ENCODE results near the gene CCDC92.

CCDC92 gene

DNA sequence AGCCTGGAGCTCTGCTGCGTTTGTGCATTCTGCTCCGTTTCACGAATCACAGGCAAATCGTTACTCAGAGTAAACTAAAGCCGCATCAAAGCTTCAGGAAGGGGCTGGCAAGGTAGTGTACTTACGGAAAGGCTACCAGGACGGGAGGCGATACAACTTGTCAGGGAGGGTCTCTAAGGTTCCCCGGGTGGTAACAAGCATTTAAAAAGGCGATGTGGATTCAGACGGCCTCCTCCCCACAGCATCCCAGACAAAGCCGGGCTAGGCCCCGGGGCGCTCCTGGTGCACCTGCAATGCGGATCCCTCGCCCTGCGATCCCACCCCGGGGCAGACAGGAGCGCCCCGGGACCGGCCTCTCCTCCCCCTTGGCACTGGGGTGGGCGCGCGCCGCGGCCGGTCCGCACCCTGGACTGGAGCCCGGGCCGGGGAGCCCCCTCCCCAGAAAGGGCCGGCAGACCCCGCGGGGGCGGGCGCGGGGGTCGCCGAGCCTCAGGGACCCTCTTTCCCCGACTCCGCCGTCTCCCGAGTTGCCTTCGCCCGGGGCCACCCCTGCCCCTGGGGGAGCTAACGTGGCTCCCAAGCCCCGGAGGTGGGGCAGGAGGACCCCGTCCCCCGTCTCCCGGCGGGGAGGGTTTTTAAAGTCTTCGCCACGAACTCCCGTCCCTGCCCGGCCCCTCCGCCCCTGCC, 718 bp downstream of the CCDC92 start:
- DNase-seq = no peak

DNA sequence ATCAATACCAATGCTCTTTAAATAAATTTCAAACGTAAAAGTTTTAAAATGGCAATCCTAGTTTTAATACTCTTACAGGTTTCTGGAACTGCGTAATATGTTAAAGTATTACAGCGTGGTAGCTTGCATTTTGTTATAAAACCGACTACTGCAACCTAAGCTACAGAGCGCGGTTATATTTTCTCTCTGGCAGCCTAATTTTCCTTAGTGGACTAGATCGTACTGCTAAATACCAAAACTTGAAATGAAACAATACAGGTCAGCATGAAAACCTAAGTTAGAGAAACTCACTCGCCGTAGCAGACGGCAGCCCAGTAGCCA, 1.2 kb downstream of the CCDC92 start:
- no peak for DNase-seq

DNA sequence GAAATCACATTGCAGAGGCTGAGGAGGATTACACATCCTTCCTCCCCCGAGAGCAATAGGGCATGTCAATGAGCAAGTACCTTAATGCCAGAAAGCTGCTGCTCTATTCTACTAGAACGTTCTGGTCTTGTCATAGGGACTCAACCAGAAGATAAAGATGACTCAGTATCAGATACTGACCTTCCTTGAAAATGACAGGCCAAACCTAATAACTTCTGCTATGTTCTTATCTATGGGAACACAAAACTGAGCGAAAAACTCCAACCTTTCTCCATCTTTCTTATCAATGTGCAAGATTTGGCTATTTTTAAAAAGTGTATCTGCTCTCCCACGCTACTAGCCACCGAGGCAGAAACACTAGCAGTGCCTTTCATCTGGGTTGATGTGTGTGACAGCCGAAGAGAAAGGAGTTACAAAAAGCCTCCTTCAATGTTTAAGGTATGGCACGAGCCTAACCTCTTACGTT, 5.5 kb downstream of the CCDC92 start:
- DNase-seq = no peak

DNA sequence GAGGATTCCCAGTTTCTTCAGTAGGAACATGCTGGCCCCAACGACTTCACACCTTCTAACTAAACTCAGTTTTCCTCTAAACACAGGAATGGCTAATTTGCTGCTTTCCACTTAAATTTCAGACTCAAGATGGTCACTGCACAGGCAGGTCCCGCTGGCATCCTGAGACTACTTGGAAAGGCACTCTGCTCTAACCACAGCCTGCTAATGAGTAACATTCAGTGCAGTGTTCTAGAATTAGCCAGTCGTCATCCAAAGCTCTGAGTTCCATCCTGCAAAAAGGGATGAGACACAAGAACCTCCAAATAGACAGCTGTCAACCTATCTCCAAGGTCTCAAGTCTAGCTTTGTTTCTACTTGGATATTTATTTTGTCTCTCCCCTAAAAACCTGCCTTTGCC, 6.0 kb downstream of the CCDC92 start:
- DNase-seq = no peak

DNA sequence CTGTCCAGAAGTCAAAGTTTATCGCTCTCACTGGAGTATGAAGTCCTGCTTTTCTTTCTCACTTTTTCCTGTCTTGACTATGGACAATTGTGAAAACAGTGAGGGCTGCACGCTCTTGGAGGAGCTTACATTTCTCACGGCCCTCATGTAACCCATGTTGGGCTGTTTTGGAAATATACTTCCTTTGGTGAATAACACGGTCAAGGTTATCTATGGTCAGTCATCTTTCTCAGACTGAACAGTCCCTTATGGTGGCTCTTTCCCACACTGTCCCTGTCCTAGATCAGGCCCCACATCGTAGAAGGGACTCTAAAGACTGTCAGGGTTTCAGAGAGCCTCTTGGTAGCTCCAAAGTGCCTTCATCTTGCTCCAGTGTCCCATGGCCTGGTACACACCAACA, 7.2 kb downstream of the CCDC92 start:
- no peak for DNase-seq

DNA sequence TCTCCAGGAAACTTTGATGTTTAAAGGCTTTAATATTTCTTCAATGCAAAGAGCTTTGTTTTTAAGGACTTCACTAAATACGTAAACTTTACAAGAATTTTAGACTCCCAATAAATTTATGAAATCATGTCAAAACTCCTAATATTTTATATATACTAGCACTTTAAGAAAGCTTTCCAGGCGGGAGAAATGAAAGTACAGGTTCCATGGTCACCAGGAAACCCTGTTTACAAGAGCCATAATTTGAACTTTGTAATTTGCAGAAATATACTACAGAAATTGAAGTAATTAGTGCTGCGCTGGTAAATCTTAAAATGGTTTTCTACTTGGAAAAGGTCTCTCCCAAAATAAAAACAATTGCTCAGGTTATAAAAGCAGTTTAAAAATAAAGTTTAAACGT, 8.8 kb downstream of the CCDC92 start:
- DNase-seq = no peak

DNA sequence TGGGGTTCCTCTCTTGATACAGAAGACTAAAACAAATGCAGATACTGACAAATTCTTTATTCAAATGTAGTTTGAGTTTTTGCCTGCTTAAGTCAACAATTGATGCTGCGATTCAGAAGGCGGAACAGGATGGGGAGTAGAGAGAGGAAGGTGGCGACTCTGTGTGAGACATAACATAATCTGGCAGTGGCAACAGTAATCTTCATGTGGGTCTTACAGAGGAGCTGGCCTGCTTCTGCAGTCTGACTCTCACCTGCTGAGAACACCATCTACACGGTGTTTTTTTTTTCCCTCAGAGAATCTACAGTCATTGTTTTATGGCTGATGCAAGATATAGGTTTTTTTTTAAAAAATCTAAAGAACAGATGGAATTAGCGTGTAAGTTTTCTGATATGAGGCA, 10.1 kb downstream of the CCDC92 start:
- no peak for DNase-seq

DNA sequence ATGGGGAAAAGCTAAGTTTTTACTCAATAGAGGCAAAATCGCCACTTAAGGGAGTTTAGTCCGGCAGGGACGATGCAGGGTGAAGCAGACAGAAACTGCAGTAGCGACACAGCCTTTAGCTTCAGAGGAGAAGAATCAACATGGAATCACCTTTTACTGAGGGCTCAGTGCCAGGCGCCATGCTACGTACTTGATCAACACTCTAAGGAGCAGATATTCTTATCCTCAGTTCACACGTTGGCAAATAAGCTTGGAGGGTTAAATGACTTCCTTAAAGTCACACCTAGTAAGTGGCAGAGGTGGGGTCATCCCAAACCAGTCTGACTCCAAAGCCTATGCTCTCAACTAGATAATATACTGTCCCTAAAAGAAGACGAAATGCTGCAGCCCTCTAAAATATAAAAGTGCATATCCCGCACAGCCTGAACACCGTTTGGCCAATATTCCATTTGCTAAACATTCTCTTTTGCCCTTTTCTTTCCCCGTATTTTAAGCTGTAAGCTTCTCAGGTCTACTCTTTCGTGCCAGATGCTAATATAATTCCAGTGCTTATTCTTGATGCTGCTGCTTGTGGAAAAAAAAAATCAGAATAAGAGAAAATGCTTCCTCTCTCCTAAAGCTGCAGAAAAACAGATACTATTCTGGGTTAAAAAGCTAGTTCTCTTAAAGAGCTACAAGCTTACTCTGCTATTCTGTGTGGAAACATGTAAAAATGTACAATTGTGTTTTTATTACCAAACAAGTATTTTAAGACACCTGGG, 10.9 kb downstream of the CCDC92 start:
- no peak for DNase-seq

DNA sequence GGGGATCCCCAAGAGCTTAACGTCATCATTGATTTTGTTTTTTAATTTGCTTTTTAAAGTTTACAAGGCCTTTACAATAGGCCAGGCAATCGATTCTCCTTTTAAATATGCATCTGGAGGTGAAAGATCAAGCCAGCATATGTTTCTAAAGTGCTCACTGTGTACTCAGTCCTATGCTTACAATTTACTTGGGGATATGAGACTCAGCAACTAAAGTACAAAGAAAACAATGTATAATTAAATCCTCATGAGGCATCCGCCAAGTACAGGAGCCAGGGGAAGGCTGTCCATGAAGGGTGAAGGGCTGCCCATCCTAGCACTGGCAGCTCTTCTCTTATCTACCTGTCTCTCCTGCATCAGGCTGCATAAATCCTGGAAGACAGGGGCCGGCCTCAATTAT, 11.8 kb downstream of the CCDC92 start:
- no peak for DNase-seq

DNA sequence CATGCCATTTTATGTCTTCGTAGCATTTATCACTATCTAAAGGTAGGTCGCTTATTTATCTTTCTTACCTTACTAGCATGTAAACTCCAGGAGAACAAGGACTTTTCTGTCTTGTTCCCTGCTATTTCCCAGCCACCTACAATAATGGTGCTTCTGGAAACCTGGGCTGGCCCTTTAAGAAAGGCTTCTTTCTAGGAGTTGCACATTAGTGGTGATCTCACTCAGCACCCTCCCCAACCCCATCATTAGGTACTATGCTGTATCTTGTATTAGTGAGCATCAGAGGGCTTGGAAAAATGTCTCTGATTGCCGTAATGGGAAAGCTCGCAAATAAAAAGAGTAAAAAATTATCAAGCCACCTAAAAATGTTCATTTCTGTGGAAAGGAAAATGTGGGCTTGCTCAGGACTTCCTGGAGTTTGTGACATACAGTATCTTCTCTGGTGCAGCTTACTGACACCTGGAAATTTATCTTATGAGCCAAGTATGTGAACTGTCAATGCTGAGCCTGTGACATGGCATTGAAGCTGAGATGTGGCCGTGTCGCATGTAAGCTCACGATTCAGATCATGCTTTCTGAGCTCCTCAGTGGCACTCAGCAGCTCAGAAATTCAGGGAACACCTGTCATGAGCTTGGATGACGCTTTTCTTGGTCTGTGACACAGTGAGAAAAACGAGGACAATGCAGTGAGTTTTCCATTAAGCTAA, 12.4 kb downstream of the CCDC92 start:
- DNase-seq = no peak

DNA sequence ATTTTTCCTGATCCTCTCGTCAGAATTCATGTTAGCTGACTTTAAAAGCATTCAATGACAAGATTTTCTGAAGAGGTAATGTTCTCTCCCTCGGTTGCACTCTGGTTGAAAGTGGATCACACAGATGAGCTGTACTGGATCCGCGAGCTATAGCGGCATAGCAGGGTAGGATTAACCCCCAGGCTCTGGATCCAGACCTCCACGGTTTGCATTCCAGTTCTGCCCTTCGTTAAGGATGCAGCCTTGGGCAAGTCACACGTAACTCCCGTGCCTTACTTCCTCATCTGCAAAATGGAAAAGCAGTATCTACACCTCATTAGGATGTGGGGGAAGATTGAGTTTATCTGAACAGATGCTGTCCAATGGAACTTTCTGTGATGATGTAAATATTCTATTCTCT, 13.8 kb downstream of the CCDC92 start:
- DNase-seq = no peak

DNA sequence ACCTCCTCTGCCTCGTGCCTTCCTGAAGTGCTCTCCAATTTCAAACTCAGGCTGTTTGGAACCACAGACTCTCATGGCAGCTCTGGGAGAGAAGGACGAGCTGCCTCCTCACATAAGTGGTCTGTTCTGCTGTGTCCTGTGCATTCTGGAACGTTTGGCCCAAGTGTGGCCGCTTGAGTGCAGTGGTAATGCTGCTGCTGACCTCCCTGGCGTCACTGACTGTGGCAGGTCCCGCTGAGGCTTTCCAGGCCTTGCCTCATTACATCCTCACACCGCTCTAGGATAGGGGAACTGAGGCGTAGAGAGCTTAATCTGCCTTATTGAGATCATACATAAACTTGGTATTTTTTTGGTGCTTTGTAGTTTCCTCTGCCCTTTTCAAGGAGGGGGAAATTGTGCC, 14.2 kb downstream of the CCDC92 start:
- no peak for DNase-seq

DNA sequence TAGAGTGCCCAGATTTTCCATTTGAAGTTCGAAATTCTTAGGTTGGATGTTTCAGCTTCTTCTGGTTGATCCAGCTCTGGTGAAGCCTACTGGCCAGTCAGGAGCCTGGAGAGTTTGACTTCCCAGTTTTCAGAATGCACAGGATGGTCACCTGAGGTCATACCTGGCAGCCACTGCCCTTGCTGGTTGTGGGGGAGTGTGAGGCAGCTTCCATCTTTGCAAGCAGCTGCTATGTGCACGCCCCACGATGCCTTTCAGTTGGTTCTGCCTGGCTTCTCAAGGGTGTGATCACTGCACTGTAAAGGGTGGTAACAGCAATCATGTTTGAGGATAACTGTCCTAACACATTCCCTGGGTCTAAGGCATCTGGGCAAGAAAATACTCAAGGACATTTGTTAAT, 15.4 kb downstream of the CCDC92 start:
- DNase-seq = no peak

DNA sequence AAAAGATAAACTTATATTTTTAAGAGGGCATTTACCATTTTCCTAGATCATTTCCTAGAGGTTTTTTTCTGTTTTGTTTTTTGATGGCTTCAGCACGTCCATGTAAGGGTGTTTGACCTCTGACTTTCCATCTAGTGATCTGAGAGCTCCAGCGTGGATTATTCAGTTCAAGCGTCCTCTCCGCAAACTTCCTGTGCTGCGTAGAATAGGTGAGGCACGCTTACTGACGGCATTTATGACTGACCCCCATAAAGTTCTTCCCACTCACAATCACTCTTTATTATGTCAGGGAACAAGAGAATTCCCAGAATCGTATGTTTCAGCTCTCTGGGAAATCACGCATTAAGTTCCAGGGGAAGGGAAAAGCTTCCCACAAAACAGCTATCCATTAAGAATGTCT, 16.4 kb downstream of the CCDC92 start:
- DNase-seq = no peak

DNA sequence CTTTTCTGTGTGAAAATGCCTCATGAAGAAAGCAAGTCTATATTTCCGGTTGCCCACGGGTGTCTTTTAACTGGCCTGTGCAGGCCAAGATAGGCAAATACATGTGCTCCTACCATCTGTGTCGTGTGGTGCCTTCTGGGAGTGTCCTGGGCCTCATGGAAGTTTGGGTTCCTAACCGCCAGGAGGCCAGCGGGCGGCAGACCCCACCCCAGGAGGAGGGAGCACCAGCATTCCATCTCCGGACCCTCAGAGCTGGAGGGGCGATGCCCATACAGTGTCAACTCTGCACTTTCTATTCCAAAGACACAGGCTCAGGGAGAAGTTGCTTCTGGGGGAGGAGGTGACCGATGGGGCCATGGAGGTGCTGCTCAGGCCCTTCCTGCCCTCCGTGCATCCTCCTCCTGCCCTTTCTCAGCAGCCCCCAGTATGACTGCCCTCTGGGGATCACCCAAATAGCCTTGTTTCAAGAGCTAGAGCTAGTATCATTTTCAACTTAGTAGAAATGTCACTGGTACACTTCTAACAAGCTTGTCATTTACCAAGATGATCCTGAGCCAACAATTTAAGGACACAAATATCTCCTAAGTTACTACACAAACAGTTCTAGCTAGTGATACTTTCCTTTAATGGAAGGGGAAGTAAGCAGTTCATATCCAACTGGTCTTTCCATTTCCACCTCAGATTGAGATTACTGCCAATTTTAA, 17.8 kb downstream of the CCDC92 start:
- DNase-seq = no peak

DNA sequence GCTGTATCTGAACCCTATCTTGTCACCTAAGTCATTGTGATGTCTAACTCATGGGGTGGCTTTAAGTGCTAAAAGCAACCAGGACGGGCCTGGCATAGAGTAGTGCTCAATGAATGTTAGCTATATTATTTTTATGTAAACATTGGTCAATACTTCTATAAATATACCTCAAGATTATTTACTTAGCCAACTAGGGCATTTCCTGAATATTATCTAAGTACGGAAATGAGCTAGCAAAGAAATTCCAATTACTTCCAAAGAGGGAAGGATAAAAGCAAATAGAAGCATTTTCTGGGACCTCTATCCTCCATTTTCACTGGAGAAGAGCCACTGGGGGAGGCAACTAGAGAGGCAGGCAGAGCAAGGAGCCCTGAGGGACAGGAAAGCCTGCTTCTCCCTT, 20.6 kb downstream of the CCDC92 start:
- DNase-seq = no peak

DNA sequence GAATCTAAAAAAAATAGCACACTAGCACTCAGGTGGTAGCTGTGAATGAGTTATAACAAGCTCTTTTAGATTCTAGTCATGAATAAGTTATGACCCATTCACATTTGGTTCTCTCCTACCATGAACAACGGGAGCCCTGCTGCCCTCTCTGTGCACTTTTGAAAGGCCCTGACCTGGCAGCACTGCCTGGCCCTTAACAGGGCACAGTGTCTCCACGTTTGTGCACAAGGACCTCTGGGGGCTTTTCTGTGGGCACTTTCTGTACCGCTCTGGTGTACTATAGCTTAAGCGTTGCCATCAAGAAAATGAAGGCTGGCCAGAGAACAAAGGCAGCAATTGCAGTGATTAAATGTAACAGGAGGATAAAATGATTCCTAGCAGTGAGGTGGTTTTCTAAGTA, 21.2 kb downstream of the CCDC92 start:
- no peak for DNase-seq

DNA sequence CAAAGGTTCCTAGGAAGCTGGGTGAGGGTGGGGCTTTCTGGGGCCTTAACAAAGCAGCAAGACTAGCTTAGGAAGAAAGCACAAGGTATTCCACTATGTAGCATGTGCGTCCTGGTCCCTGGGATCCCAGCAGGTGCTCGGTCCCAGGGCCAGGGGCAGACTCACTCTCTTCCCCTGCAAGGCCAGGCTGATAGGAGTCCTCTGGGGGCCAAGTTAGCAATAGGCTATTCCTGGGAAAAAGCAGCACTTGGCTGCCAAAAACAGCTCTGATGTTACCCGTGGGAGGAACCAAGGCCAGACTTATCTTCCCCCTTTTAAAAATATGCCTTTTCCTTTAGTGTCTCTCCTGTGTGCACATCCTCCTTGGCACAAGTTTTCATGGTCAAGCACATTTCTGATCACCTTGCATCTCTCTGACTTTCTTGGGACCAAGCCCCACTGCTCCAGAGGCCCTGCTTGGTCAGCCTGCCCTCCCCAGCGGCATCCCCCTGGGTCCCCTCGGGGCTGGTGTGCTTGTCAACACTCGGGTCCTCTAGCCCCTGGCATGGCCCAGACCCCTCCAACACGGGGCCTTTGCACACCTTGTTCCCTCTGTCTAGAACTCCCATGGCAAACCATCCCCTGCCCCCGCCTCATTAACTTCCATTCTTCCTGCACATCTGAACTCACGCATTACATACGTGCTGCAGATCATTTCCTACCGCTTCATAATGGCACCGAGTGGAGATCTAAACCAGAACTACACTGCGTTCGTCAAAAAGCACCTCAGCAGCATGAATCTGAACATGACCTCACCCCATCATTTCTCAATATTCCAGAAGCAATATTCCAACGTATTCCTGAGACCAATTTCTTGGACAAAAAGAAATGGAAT, 21.9 kb downstream of the CCDC92 start:
- DNase-seq = no peak

DNA sequence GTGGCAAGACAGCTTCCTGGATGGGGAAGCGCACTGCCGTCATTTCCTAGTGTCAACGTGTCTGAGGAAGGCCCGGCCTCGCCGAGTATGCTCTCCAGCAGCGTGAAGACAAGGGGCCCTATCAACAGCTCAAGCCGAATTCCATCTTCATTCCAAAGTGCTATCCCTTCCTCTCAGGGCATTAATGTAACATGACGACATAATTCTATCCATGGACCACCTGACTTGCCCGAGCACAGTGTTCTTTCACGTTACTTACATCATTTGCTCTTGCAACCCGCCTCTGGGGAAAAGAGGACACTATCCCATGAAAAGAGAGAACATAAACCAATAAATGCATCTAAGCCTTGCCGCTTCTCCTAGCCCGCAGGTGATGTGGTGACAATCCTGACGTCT, 22.9 kb downstream of the CCDC92 start:
- DNase-seq = no peak

DNA sequence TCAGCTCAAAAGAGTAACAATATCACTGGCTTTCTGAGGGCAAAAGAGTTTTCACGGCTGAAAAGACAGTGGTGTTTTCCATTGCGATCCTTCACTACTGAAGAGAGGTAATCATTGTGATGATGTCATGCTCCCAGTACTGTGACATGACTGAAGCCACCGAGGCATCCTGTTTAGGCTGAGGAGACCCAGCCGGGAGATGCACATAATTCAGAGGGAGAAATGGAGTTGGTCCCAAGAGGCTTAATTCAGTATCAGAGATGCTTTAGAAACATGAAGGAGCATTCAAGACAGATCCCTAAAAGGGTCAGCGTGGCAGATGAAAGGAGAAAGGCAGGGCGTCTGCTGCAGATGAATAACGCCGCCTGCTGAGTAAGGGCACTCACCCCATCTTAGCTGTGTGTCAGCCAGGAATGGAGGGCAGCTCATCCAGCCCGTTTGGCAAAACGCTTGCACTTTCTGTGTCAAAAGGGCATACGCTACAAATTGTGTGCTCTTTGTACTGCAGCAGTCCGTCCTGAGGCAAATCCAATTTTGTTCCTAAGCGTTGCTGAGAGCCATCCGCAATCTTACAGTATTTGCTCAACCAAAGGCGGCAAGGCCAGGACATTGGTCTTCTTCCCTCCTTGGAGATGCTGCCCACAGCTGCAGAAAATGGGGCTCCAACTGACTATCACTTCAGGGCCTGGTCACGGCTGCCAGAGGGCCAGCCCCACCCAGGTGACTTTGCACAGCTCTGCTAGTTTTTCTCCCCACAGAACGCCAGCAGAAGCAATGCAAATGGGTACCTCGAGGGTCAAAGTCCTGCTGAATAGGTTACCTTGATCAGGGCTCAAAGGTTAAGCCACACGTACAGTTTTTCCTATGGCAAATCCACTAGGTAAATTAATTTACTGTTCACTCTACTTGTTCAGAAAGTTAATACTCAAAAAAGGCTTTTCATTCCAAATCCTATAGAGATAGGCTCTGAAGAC, 23.5 kb downstream of the CCDC92 start:
- DNase-seq = no peak

DNA sequence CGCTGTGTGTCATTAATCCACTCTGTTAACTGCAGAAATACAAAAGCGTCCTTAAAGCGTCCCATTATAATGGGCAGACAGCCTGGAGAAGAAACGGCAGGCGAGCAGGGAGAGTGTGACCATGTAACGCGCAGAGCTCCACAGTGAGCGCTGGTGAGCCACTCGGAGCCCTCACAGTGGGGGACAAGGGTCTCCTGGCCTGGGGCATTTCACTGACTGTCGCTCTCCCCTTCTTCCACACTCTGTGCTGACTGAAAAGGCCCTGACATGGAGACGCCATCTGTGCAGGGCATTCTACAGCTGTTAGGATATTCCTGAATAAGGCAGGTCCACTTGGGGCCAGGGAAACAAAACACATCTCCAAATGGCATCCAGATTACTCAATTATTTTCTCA, 24.2 kb downstream of the CCDC92 start:
- no peak for DNase-seq
